H1 (cell line): ENCODE data around the gene LY86. TPM values are rescaled to one million over a fixed set of nuclear protein-coding genes. Genes with fewer than 3 reads are reported as not detected.

Experiments used
- polyA plus RNA-seq, 7 experiments: library from polyadenylated mRNA; depleted of rRNA in 3 of 7; stranded (reverse) in 5 of 7; unstranded in 2 of 7; fragments of >200 nt in 5 of 7; fragments of 200-250 nt in 2 of 7; gene quantifications; 1 replicate in 5 of 7; 2 replicates in 1 of 7; 4 replicates in 1 of 7; pipeline versions ENCODE4 v1.2.1 to v1.2.3, GENCODE V29; 2011 to 2013; ENCODE audit warnings: missing spikeins in 2 of 7, mixed read lengths in 2 of 7
- total RNA-seq: library from RNA; stranded (reverse); fragmentation: NEBNext Ultra II Directional; extraction: Animal tissue kit (Norgen Biotek cat#: 25700); gene quantifications from 2 replicates; pipeline ENCODE4 v1.2.1, GENCODE V29; 2021
- TF ChIP-seq, protein P1 (sequence below), 3 experiments: IDR thresholded peaks; 1 replicate in 2 of 3; 2 replicates in 1 of 3; pipeline versions ENCODE4 v1.5.1 to v1.6.1; 2011; ENCODE audit warnings: low read length in 3 of 3, mild to moderate bottlenecking in 3 of 3, inconsistent platforms in 2 of 3, low read depth in 1 of 3, moderate library complexity in 1 of 3; ENCODE audit not compliant: insufficient read depth in 1 of 3; ENCODE audit errors: control extremely low read depth in 1 of 3
- TF ChIP-seq, protein P2 (sequence below): fragments of 300-600 bp; sonication (generic); IDR thresholded peaks from 2 replicates; pipeline ENCODE4 v1.7.1; 2012; ENCODE audit warnings: low read length, moderate library complexity, mild to moderate bottlenecking, inconsistent platforms; ENCODE audit not compliant: insufficient replicate concordance

The LY86 gene
- total and polyA plus RNA-seq, 2 of the 8 experiments (the other 6 are each of a cell fraction or from before 2014, with no cell fraction given): not detected

DNA sequence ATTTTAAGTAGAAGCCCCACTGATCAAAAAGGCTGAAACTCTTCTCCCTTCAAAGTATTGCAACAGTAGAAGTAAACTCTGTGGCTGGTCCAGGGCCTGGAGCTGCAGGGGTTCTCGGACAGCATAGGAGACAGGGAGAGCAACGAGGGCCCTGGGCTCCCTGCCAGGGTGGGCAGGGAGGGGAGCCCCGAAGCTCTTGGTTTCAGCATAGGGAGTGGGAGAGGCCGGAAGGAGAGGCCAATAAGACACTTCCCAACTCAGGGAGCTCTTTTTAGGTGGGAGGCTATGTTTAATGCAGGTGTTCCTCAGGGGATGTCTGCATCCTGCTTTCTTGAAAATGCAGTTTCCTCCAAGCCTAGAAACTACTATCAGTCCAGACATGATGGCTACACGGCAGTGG lies 91.1 kb downstream of the LY86 start (continued):
- TF ChIP-seq, protein P1, sequence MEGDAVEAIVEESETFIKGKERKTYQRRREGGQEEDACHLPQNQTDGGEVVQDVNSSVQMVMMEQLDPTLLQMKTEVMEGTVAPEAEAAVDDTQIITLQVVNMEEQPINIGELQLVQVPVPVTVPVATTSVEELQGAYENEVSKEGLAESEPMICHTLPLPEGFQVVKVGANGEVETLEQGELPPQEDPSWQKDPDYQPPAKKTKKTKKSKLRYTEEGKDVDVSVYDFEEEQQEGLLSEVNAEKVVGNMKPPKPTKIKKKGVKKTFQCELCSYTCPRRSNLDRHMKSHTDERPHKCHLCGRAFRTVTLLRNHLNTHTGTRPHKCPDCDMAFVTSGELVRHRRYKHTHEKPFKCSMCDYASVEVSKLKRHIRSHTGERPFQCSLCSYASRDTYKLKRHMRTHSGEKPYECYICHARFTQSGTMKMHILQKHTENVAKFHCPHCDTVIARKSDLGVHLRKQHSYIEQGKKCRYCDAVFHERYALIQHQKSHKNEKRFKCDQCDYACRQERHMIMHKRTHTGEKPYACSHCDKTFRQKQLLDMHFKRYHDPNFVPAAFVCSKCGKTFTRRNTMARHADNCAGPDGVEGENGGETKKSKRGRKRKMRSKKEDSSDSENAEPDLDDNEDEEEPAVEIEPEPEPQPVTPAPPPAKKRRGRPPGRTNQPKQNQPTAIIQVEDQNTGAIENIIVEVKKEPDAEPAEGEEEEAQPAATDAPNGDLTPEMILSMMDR (IDR thresholded peaks at IDR 0.05; ENCODE audit: control extremely low read depth in 1 of 3, insufficient read depth in 1 of 3, low read depth in 1 of 3, low read length in 3 of 3): no peak
- TF ChIP-seq, protein P2, sequence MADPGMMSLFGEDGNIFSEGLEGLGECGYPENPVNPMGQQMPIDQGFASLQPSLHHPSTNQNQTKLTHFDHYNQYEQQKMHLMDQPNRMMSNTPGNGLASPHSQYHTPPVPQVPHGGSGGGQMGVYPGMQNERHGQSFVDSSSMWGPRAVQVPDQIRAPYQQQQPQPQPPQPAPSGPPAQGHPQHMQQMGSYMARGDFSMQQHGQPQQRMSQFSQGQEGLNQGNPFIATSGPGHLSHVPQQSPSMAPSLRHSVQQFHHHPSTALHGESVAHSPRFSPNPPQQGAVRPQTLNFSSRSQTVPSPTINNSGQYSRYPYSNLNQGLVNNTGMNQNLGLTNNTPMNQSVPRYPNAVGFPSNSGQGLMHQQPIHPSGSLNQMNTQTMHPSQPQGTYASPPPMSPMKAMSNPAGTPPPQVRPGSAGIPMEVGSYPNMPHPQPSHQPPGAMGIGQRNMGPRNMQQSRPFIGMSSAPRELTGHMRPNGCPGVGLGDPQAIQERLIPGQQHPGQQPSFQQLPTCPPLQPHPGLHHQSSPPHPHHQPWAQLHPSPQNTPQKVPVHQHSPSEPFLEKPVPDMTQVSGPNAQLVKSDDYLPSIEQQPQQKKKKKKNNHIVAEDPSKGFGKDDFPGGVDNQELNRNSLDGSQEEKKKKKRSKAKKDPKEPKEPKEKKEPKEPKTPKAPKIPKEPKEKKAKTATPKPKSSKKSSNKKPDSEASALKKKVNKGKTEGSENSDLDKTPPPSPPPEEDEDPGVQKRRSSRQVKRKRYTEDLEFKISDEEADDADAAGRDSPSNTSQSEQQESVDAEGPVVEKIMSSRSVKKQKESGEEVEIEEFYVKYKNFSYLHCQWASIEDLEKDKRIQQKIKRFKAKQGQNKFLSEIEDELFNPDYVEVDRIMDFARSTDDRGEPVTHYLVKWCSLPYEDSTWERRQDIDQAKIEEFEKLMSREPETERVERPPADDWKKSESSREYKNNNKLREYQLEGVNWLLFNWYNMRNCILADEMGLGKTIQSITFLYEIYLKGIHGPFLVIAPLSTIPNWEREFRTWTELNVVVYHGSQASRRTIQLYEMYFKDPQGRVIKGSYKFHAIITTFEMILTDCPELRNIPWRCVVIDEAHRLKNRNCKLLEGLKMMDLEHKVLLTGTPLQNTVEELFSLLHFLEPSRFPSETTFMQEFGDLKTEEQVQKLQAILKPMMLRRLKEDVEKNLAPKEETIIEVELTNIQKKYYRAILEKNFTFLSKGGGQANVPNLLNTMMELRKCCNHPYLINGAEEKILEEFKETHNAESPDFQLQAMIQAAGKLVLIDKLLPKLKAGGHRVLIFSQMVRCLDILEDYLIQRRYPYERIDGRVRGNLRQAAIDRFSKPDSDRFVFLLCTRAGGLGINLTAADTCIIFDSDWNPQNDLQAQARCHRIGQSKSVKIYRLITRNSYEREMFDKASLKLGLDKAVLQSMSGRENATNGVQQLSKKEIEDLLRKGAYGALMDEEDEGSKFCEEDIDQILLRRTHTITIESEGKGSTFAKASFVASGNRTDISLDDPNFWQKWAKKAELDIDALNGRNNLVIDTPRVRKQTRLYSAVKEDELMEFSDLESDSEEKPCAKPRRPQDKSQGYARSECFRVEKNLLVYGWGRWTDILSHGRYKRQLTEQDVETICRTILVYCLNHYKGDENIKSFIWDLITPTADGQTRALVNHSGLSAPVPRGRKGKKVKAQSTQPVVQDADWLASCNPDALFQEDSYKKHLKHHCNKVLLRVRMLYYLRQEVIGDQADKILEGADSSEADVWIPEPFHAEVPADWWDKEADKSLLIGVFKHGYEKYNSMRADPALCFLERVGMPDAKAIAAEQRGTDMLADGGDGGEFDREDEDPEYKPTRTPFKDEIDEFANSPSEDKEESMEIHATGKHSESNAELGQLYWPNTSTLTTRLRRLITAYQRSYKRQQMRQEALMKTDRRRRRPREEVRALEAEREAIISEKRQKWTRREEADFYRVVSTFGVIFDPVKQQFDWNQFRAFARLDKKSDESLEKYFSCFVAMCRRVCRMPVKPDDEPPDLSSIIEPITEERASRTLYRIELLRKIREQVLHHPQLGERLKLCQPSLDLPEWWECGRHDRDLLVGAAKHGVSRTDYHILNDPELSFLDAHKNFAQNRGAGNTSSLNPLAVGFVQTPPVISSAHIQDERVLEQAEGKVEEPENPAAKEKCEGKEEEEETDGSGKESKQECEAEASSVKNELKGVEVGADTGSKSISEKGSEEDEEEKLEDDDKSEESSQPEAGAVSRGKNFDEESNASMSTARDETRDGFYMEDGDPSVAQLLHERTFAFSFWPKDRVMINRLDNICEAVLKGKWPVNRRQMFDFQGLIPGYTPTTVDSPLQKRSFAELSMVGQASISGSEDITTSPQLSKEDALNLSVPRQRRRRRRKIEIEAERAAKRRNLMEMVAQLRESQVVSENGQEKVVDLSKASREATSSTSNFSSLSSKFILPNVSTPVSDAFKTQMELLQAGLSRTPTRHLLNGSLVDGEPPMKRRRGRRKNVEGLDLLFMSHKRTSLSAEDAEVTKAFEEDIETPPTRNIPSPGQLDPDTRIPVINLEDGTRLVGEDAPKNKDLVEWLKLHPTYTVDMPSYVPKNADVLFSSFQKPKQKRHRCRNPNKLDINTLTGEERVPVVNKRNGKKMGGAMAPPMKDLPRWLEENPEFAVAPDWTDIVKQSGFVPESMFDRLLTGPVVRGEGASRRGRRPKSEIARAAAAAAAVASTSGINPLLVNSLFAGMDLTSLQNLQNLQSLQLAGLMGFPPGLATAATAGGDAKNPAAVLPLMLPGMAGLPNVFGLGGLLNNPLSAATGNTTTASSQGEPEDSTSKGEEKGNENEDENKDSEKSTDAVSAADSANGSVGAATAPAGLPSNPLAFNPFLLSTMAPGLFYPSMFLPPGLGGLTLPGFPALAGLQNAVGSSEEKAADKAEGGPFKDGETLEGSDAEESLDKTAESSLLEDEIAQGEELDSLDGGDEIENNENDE: no peak
